ENCODE data around the gene SLX4IP.
"Not testable (repeated sequence)": the region's sequence is repeated elsewhere in the genome, so short reads cannot be mapped to it uniquely, and the experiment has no call there.

SLX4IP gene

DNA sequence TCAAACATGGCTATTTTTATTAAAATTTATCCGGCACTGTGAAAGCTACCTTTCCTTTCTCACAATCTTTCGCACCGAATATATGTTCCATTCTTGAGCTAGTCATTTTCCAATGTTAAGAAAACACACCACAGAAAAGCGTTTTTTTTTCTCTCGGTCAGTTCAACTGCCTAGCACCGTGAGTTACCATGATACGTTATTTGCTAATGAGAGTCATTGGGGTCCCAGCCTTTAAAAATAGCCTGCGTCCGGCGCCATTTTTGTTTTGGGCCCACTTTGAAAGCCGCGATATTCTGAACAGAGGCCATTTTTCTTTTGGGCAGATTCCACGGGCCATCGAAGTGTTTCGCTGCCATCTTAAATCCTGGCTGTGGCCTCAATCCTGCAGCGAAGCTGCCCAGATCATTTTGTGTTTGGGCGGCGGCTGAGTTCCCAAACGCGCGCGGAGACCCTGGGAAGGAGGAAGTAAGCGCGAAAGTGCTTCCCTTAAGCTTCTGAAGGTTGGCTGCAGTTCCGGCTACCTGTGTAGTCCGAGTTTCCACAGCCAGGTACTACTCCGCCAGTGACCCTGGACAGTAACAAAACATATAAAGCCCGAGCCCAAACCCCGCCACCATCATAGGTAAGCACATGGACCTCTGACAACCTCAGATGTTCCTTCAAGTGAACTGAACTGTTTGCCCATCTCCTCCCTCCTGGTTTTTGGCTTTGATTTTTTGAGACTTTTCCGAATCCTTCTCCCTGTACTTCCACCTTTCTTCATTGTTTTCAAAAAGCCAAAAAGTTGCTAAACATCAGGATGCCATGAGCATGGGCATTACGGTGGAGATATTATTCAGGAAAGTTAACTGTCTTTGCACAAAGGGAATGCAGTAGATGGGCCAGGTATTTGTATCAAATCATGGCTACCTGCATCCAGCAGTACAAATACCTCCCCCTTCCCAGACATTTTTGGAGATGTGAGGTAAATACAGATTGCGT lies at the start of gene SLX4IP:
Gene SLX4IP, plus strand, starts transcription at position 474 of the 981 bp plus-strand sequence. CDS start 22,900 bp downstream, outside the sequence.
- DNase-seq (ENCODE audit: low read depth): peak; percentile 55

DNA sequence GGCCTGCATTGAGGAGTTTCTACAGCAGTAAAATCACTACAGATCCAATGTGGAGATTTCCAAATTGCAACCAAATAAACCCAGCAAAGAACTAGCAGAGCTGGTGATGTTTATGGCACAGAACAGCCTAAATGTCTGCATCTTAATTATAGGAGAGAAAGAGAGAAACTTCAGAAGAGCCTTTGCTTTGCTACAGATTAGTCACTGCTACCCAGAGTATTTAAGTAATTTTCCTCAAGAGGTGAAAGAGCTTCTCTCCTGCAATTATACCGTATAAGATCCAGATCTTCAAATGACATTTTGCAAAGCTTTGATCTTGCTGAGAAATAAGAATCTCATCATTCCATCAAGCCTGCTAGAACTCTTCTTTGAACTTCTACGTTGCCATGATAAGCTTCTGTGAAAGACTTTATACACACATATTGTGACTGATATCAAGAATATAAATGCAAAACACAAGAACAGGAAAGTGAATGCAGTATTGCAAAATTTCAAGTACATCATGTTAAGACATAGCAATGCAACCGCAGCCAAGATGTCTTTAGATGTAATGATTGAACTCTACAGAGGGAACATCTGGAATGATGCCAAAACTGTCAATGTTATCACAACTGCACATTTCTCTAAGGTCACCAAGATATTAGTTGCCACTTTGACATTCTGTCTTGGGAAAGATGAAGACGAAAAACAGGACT lies 49.1 kb upstream of the SLX4IP start:
- DNase-seq (ENCODE audit: low read depth): no peak

- no peak for DNase-seq (ENCODE audit: low read depth)
These were observed 47.4 kb upstream of the SLX4IP start for GRCh38 chr20:10387686-10388085.

- no peak for DNase-seq (ENCODE audit: low read depth)
These were observed 46.5 kb upstream of the SLX4IP start for GRCh38 chr20:10388597-10388996.

GRCh38 chr20:10390709-10391108 lies 44.4 kb upstream of the SLX4IP start:
- no peak for DNase-seq (ENCODE audit: low read depth)

DNA sequence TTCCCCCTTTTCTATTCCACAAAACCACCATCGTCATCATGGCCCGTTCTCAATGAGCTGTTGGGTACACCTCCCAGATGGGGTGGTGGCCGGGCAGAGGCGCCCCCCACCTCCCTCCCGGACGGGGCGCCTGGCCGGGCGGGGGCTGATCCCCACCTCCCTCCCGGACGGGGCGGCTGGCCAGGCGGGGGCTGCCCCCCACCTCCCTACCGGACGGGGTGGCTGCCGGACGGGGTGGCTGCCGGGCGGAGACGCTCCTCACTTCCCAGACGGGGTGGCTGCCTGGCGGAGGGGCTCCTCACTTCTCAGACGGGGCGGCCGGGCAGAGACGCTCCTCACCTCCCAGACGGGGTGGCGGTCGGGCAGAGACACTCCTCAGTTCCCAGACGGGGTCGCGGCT lies 40.4 kb upstream of the SLX4IP start:
- DNase-seq (ENCODE audit: low read depth): not testable (repeated sequence)

GRCh38 chr20:10398834-10399369 lies 36.2 kb upstream of the SLX4IP start:
- DNase-seq (ENCODE audit: low read depth): no peak

DNA sequence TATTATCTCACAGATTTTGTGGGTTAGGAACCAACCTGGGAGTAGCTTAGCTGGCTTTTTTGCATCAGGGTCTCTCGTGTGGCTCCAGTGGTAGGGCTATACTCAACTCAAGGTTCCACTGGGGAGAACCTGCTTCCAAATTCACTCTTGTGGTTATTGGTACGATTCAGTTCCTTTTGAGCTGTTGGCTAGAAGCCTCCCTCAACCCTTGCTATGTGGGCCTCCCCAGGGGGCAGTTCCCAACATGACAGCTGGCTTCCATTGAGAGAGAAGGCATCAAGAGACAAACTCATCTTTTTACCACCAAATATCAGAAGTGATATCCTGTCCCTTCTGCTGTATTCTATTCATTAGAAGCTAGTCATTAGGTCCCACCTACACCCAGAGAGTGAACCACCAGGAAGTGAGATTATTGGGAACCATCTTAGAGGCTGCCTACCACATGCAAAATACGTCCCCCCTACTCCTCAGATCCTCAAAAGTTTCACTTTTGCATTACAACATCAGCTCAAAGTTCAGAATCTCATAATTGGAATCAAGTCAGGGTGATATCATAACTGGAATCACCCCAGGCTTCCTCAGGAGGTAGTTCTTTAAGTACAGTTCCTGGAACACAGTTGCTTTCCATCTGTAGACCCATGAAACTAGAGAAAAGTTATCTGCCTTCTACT lies 32.0 kb upstream of the SLX4IP start:
- DNase-seq (ENCODE audit: low read depth): no peak

DNA sequence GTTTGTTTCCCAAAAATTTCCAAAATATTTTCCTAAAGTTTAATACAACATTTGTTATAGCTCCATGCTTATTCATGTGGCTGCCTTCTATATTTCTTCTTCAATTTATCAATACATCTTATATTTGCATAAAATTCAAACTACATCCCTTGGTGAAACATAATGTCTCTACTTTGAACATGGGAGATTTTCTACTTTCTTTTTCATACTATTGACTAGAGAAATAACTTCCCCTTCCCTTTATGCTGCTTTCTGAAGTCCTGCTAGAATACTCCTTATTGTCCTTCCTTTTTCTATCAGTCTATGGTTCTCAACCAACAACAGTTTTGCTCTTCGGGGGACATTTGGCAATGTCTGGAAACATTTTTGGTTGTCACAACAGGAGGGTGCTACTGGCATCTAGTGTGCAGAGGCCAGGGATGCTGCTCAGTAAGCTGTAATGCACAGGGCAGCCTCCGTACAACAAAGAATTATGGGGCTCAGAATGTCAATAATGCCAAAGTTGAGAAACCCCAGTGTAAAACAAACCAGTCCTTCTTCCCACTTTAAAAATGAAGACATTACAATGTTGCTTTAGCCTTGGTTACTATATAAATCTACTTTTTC lies 31.0 kb upstream of the SLX4IP start:
- DNase-seq (ENCODE audit: low read depth): no peak

GRCh38 chr20:10404959-10405530 lies 30.1 kb upstream of the SLX4IP start:
- no peak for DNase-seq (ENCODE audit: low read depth)

DNA sequence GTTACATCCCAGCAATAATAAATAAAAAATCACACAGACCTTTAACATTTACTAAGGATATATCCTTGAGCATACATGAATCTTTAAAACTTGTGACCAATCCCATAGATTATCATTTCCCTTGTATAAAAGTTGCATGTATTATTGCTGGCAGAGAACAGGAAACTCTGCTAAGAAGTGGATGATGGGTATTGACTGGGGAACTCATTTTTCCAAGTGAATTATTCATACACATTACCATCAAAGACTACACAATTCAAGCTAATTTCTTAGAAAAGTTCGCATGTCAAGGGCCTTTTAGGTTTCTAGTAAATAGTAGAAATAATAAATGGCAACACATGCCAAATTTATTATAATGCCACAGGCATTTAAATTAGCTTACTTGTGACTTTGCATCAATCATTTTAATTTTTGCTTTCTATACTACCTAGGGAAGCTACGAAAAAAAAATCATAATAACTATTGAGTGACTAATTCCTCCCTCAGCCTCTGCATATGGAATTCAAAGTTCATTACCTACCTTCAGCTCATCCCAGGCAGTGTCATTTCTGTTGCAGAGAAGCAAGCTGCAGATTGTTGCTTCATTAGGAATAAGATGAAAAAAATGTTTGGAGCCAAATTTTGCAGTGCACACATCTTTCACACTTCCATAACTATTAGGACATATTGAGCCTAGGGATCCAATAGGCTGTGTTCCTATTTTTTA lies 26.8 kb upstream of the SLX4IP start:
- no peak for DNase-seq (ENCODE audit: low read depth)

- DNase-seq (ENCODE audit: low read depth): no peak
These were observed 23.4 kb upstream of the SLX4IP start for GRCh38 chr20:10411673-10412072.

DNA sequence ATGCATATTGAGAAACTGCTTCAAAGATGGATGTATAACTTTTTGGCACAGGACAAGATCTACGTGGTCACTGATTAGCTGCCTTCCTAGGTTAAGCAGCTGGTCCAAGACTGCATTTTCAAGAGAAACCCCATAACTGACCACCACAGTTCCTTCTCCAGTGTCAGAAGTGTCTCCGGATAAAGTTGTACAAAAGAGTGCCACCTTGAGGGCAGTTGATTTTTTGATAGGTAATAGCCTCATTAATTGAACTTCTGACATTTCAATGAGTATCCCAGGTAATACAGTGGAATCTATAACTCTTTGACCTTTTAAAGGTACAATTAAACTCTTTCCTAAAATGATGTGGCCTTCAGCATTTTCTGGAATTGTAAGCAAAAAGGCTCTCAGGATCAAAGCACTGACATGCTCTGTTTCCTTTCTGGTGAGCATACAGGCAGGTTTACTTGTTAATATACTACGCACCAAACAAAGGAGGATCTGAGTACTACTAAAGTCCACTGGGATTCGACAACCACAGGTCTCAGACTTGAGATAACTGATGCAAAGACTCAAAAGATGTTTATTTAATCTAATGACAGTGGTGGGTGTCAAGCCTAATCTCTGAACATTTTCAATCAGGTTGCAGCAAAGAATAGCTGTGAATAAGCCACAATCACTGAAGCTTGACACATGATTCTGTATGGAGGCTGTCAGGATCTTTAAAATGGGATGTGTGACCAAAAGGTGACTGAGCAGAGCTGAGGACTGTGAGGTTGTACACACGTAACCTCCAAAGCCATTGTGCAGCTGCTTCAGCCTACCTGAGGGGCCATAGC lies 22.3 kb upstream of the SLX4IP start:
- no peak for DNase-seq (ENCODE audit: low read depth)

DNA sequence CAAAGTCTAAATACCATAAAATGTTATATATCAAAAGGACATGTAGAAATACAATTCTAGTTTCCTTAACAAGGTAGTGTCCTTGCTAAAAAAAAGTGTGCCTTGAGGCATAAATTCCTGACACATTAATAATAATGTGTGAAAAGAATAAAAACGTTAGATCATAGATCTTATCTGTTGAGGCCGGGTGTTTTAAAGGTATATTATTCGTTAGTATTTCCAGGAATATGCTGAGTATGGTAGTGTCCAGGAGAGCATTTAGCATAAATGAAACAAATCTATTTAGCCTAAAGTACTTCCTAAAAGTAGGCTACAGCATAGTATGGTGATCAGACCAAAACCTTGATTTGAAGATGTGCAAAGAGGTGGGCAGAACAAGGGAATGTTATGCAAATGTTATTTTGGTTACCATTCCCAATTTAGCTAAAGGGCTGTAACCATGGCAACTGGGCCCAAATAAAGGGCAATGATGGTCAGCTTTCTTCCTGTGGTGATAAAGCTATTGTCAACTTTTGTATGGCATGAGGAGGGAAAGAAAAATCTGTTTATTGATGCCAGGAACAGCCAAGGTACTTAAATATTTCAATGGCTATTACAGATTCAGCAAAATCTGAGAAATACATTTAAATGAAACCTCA lies 20.0 kb upstream of the SLX4IP start:
- DNase-seq (ENCODE audit: low read depth): no peak

GRCh38 chr20:10417218-10417617 lies 17.9 kb upstream of the SLX4IP start:
- not testable (repeated sequence) for DNase-seq (ENCODE audit: low read depth)

DNA sequence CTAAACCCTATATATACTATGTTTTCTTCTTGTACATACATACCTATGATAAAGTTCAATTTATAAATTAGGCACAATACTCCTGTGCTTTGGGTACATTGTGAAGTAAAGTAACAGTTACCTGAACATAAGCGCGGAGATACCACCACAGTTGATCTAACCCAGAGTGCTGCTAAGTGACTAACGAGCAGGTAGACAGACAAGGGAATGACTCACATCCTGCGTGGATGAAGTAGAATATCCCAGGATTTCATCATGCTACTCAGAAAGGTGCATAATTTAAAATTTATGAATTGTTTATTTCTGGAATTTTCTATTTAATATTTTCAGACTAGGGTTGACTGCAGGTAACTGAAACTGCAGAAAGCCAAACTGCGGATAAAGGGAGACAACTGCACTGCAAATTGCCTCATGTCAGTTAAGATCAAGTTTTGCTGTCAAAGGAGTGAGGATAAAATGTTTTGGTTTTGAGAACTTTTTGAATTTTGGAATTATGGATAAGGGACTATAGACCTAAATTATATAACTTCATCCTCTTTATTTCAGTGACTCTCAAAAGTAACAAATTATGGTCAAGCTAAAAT lies 15.5 kb upstream of the SLX4IP start:
- DNase-seq (ENCODE audit: low read depth): no peak

DNA sequence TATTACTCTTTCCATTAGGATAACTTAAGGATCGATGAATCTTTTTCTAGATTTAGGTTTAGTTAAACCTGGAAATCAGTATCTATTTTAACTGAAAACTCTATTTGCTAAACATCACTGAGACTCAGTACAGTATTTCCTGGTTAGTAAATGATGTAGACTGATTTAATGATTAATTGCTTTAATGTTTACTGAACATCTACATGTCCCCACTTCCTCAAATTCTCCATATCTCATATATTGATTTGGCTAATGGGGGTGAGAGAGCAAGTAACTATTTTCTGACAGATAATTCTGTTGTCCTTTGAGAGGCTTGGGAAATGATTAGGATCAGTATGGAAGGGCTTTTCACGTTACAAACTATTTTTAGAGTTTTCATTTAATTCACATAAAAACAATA lies 11.4 kb upstream of the SLX4IP start:
- no peak for DNase-seq (ENCODE audit: low read depth)

GRCh38 chr20:10427060-10427692 lies 7.9 kb upstream of the SLX4IP start:
- peak; percentile 27 for DNase-seq (ENCODE audit: low read depth)

DNA sequence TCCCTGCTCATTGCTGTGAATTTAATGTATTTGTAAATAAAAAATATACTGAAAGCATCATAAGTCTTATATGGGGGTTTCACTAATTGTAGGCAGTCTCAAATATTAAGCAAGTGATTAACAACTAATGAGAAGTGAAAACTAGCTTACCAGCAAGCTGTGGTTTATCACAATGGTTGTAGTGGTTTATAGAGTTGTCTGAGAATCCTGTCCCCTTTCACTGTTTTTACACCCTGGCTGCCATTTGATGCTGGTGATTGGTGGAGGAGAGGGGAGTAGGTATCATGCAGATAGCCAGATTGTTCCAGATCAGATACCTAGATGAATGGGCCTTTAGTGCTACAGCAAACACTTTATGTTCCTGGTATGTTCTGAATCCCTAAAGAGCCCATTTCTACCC lies 7.1 kb upstream of the SLX4IP start:
- no peak for DNase-seq (ENCODE audit: low read depth)
